ENCODE results near the gene RTN4RL1. TPM values are rescaled to one million over a fixed set of nuclear protein-coding genes. Genes with fewer than 3 reads are reported as not detected.

Gene RTN4RL1
- total RNA-seq, 4 donors from 2014 or later, result 16.4 to 24.8 (median 21.6) TPM

DNA sequence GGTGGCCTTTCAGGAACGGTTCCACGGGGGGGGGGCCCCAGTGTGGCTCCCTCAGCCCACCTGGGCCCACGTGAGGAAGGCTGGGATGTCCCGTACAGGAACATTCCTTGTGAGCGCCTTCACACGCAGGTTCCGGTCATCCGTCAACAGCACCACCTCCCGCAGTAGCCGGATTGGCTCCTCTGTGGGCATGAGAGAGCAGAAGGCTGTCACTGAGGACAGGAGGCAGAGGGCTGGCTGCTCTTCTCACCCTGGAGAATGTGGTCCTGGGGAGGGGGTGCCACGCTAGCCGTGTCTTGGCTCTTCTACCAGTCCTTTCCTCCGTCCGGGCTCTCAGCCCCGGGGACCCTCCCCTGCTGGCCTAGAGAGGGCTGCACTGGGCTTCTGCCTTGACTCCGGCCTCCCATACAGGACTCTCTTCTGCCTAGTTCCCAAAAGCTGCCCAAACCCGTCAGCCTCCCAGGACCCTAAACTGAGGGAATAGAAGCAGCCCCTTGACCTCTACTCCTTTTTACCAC, 36.4 kb upstream of the RTN4RL1 start:
- WGBS, result 78% methylated on average over 12 of the region's 17 CpGs
- no peak overlapping the region for H3K4me3 ChIP-seq
- DNase-seq (ENCODE audit: low spot score in 2 of 2), result no peak
- peaks cover 76% of the 10 kb centered on the region for H3K4me1 ChIP-seq
- peaks cover 35% of the 10 kb centered on the region for H3K36me3 ChIP-seq
- no peaks in the 10 kb centered on the region for H3K9me3 ChIP-seq
- H3K27ac ChIP-seq, result peak overlapping the region; percentile 39
- H3K27me3 ChIP-seq, result peaks cover 2% of the 10 kb centered on the region
- no peak for TF ChIP-seq POLR2AphosphoS5 (IDR thresholded peaks at IDR 0.05)
- no peak for TF ChIP-seq EP300 (IDR thresholded peaks at IDR 0.05)
- TF ChIP-seq, protein P1, sequence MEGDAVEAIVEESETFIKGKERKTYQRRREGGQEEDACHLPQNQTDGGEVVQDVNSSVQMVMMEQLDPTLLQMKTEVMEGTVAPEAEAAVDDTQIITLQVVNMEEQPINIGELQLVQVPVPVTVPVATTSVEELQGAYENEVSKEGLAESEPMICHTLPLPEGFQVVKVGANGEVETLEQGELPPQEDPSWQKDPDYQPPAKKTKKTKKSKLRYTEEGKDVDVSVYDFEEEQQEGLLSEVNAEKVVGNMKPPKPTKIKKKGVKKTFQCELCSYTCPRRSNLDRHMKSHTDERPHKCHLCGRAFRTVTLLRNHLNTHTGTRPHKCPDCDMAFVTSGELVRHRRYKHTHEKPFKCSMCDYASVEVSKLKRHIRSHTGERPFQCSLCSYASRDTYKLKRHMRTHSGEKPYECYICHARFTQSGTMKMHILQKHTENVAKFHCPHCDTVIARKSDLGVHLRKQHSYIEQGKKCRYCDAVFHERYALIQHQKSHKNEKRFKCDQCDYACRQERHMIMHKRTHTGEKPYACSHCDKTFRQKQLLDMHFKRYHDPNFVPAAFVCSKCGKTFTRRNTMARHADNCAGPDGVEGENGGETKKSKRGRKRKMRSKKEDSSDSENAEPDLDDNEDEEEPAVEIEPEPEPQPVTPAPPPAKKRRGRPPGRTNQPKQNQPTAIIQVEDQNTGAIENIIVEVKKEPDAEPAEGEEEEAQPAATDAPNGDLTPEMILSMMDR (IDR thresholded peaks at IDR 0.05), result no peak
- no peak for TF ChIP-seq POLR2A (IDR thresholded peaks at IDR 0.05)

DNA sequence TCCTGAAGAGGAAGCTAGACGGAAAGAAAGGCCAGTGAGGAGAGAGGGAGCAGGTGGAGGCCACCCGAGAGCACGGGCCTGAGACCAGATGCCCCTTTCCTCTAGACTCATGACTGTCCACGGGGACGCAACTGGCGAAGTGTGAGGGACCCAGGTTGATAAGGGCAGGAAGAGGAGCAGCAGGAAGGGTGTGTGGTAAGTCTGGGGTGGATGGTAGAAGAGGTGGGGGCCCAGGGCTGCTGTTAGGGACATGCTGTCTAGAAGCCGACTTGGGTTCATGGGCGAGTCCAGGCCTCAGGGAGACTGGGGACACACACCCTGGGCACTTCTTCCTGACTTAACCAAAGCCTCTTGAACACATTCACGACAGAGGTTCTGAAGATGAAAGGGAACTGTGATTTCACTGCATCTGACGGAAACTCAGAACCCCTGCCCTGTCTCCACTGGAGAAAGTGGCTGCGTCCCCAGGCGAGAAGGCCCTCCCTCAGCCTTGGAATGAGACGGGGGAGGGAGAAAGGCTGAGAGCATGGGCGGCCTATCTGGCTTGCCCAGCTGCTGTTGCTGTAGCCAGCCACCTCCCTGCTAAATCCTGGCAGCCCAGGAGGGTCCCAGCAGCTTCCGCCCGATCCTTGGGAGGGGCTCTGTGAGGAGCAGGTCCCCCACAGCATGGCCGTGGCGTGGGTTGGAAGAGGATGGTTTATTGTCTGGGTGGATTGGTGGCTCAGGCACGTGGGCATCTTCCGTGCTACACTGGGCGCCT, 35.7 kb upstream of the RTN4RL1 start:
- no peaks in the 10 kb centered on the region for H3K9me3 ChIP-seq
- peak overlapping the region; percentile 39 for H3K27ac ChIP-seq
- no peak for TF ChIP-seq EP300 (IDR thresholded peaks at IDR 0.05)
- no peak for TF ChIP-seq POLR2A (IDR thresholded peaks at IDR 0.05)
- TF ChIP-seq, protein P1 (IDR thresholded peaks at IDR 0.05), result no peak
- TF ChIP-seq POLR2AphosphoS5 (IDR thresholded peaks at IDR 0.05), result no peak
- H3K4me3 ChIP-seq, result no peak overlapping the region
- peak in 1 of 2 donors; percentile 70 for DNase-seq (ENCODE audit: low spot score in 2 of 2)
- H3K36me3 ChIP-seq, result peaks cover 35% of the 10 kb centered on the region
- peaks cover 77% of the 10 kb centered on the region for H3K4me1 ChIP-seq
- 59% methylated on average over 11 of the region's 21 CpGs for WGBS
- peaks cover 2% of the 10 kb centered on the region for H3K27me3 ChIP-seq

DNA sequence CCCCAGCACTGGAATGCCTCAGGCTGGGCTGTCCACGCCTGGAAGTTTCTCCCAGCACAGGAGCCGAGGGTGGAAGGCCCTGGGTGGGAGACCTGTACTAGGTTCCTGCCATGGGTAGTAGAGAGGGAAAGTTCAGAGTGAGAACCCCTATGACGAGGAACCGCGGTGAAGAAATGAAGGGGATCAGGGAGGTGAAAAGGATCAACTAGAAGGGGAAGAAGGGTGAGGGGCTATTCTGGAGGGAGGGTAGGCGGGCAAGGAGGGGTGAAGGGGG, 35.2 kb upstream of the RTN4RL1 start:
- no peaks in the 10 kb centered on the region for H3K9me3 ChIP-seq
- peaks cover 35% of the 10 kb centered on the region for H3K36me3 ChIP-seq
- TF ChIP-seq POLR2AphosphoS5 (IDR thresholded peaks at IDR 0.05), result no peak
- no peak for TF ChIP-seq EP300 (IDR thresholded peaks at IDR 0.05)
- TF ChIP-seq POLR2A (IDR thresholded peaks at IDR 0.05), result no peak
- TF ChIP-seq, protein P1 (IDR thresholded peaks at IDR 0.05), result no peak
- DNase-seq (ENCODE audit: low spot score in 2 of 2), result no peak
- 80% methylated on average over 6 of the region's 6 CpGs for WGBS
- peak overlapping the region; percentile 39 for H3K27ac ChIP-seq
- H3K4me1 ChIP-seq, result peaks cover 77% of the 10 kb centered on the region
- H3K27me3 ChIP-seq, result peaks cover 2% of the 10 kb centered on the region
- H3K4me3 ChIP-seq, result no peak overlapping the region

DNA sequence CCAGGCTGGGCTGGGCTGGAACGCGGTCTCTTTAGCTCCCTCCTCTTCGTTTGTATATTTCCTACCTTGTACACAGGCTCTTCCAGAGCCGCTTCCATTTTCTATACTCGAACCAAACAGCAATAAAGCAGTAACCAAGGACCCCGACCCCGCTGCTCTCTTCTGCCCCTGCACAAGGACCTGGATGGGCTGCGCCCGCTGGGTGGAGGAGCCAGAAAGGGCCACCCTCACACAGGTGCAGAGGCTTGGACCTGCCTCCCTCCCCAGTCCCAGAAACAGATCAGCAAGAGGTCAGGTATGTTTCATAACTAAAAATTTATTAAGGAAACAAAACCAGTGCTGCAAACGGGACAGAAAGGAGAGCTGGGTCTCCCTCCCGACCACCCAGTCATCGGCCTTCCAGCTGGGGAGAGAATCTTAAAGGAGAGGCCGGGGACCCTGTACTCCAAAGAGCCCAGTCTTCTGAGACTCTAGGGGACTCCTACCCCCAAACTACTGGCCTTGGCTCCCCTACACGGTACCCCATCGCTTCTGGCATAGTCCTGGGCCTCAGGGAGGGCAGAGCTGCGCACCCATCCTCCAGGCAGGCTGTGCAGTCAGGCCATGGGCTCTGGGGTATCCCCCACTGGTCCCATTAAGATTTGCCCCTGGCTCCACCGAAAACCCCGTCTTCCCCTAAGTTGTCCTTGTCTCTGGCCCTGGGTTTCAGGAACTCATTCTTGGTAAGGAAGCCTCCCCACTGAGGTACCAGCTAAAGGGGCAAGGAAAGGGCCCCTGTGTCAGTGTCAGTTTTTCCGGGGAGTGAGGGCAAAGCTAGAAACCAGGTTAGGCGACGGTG, 34.6 kb upstream of the RTN4RL1 start:
- Histone ChIP-seq H3K4me3 (peak overlapping the region; percentile 65), H3K27me3 (peaks cover 2% of the 10 kb centered on the region)
- 74% methylated on average over 21 of the region's 21 CpGs for WGBS

More for the DNA sequence above, 34.6 kb upstream of the RTN4RL1 start:
- peak in 1 of 2 donors; percentile 57 for DNase-seq (ENCODE audit: low spot score in 2 of 2)
- H3K27ac ChIP-seq, result peak overlapping the region; percentile 39
- no peak for TF ChIP-seq POLR2A (IDR thresholded peaks at IDR 0.05)
- TF ChIP-seq, protein P1 (IDR thresholded peaks at IDR 0.05), result no peak
- no peak for TF ChIP-seq POLR2AphosphoS5 (IDR thresholded peaks at IDR 0.05)
- no peak for TF ChIP-seq EP300 (IDR thresholded peaks at IDR 0.05)
- H3K36me3 ChIP-seq, result peaks cover 30% of the 10 kb centered on the region
- H3K9me3 ChIP-seq, result no peaks in the 10 kb centered on the region
- H3K4me1 ChIP-seq, result peaks cover 77% of the 10 kb centered on the region

Measured in suprapubic skin (tissue), 4 donors.